Heart left ventricle (tissue), 13 donors: Measurements from ENCODE around the gene ECSCR.

Source experiments
- POLR2A ChIP-seq, 2 donors: fragments of 450-650 bp; IDR thresholded peaks; one replicate each; pipeline ENCODE4 v1.6.1; 2017; ENCODE audit warnings: antibody characterized with exemption in 2 of 2, mild to moderate bottlenecking in 2 of 2, moderate library complexity in 2 of 2
- TF ChIP-seq, protein P1 (sequence below), 12 donors: fragments of 200-600 bp; sonication (generic) in 4 of 12; IDR thresholded peaks; one replicate each; pipeline versions ENCODE4 v1.5.0 to v1.8.0; 2018 to 2022; ENCODE audit warnings: antibody characterized with exemption in 12 of 12, mild to moderate bottlenecking in 5 of 12
- donor health status: ischemic (EF 13 %, LVEDD 7.1; RV severe dilation, severe dysfunction).
- donor health status: DM: no; HTN: yes; CAD: no.
- donor health status: DM: no; HTN: no; CAD: no.
- donor health status: ischemic (EF 25% LVEDD 6.9; RV normal size, moderate dysfunction).
- donor health status: ischemic (EF 25% LVEDD 5.7; RV mildly dilated, moderate dysfunction).
- donor health status: ischemic (EF 35%, LVEDD 5.7; RV mildly dilated, moderate dysfunction).
- donor health status: nonischemic (EF 11% LVEDD 7.7; RV severe dilation, severe dysfunction).
- donor health status: DM: yes; HTN: yes; CAD: no.
- donor health status: PGD.
- donor health status: ischemic (EF 29% LVEDD 5.4; RV normal size, mild dysfunction).
- donor health status: nonischemic (EF 23%, LVEDD 6.1; RV moderate dilation, normal function).

- TF ChIP-seq, protein P1, sequence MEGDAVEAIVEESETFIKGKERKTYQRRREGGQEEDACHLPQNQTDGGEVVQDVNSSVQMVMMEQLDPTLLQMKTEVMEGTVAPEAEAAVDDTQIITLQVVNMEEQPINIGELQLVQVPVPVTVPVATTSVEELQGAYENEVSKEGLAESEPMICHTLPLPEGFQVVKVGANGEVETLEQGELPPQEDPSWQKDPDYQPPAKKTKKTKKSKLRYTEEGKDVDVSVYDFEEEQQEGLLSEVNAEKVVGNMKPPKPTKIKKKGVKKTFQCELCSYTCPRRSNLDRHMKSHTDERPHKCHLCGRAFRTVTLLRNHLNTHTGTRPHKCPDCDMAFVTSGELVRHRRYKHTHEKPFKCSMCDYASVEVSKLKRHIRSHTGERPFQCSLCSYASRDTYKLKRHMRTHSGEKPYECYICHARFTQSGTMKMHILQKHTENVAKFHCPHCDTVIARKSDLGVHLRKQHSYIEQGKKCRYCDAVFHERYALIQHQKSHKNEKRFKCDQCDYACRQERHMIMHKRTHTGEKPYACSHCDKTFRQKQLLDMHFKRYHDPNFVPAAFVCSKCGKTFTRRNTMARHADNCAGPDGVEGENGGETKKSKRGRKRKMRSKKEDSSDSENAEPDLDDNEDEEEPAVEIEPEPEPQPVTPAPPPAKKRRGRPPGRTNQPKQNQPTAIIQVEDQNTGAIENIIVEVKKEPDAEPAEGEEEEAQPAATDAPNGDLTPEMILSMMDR (IDR thresholded peaks at IDR 0.05): no peak
- no peak for TF ChIP-seq POLR2A (IDR thresholded peaks at IDR 0.05)
Measured at GRCh38 chr5:139416651-139417050, 45.9 kb downstream of the ECSCR start.
